Stimulated activated CD8-positive, alpha-beta memory T cell treated with anti-CD3 and anti-CD28 coated beads, Interleukin-15, amount 100 ng/mL, for 1 hour (primary cell): ENCODE data around the gene USP51.
"Not testable (repeated sequence)": the region's sequence is repeated elsewhere in the genome, so short reads cannot be mapped to it uniquely, and the experiment has no call there.

Experiments used
- DNase-seq: peaks from one replicate; pipeline ENCODE4 v3.0.0-alpha.2; 2020; ENCODE audit warnings: low read depth

USP51 gene

DNA sequence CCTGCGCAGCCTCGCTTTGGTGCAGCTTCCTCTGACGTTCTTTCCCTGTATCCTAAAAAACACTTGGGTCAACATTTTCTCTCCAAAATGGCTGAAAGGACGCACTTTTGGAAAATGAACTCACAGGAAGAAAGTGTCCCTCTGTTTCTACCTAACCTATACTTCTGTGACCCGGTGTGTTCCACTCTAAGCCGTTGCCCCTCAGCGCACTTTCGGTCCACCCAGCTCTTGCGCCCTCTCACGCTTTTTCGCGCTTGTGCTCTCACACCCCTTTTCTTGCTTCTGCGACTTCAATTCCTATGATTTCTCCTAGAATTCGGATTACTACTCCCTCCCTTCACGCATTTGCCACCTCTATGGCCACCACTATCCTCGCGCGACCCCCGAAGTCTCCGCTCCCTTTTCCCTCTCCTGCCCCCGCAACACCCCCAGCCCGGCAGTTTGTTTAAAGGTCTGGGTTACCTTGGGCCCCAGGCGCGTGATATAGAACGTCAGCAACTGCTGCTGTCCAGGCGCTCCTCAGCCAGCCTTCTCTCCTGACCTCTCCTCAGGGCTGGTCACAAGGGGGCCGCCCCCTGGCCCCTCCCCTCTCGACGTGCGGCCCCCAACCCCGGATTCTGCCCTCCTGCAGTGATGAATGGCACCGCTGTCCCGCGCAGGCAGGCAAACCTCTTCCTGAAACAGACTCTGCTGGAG, at the start of gene USP51:
USP51 (minus strand) TSS at position 535 of the 696 bp plus-strand sequence. CDS start 909 bp downstream, outside the sequence.
- DNase-seq, result no peak

DNA sequence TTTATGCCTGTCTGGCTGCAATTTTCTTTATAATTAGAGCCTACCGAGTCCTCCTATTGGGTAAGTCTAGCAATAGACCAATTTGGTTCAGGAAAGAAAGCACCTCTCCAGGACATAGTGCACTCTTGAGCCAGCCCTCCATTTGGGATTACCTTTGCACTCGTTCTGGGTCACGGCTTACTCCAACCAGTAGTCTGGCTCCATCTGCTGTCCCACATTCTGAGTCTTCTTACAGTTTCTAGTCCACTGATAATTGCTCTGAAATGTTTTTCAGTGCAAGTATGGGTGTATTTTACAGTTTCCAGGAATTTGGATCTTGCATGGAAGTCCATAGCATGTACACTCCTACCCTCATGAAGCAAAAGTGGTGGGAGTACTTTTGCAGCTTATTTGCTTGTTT, 34.8 kb upstream of the USP51 start:
- no peak for DNase-seq

DNA sequence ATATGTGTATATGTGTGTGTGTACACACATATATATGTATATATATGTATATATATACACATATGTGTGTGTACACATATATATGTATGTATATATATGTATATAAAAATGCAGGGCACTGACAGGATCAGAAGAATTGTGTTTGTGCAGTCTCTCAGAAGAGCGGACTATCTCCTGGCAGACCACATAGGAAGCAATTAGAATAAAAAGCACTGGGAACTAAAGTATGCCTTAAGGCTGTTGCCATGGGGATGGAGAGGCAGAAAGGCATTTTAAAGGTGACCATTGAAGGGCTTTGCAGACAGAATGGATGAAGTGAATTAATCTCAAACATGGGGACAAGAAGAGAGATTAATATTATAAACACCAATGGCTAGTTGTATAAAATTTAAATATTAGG, 33.7 kb upstream of the USP51 start:
- DNase-seq, result no peak

DNA sequence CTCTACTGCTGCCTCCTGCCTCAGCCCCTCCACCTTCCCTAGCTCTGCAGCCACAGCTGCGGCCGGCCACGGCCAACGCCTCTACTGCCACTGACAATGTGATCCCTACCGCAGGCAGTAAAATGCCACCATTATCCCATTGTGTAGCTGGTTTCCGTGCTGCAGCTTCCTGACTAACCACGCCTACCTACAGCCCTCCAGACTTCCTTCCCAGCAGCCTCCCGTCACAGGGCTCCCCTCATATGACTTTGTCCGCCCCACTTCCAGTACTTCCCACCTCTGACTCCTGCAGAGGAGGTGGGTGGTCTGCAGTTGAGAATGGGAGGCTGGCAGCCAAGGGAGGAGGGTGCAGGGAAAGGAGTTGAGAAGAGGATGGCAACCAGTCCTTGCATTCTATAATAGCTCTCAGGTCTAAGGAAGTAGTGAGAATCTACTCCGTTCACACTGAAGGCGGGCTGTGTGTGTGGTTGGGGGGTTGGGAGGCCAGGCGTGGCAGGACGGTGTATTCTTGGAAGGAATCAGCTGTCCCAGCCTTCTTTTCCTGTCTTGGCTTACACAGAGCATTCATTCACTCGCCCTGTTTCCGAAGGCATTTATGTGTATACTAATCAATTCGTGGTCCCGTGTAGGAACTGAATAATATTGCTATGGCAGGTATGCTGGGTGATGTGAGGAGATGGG, 33.1 kb upstream of the USP51 start:
- DNase-seq, result no peak

DNA sequence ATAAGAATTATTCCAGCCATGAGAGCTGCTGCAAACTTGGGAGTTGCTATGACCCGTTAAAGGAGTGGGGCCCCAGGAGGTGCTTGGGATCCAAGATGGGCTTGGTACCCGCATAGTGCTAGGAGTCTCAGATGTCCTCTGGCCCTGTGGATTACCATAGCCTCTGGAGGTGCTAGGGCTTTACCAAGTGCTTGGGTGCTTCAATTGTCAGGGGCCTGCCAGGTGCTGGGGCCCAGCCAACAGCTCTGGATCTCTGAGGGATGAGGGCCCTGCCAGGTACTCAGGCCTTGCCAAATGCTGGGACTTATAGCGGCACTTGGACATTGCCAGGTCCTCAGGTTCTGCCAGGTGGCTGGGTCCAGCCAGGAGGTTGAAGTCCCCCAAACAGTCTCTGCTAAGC, 32.0 kb upstream of the USP51 start:
- DNase-seq, result no peak

DNA sequence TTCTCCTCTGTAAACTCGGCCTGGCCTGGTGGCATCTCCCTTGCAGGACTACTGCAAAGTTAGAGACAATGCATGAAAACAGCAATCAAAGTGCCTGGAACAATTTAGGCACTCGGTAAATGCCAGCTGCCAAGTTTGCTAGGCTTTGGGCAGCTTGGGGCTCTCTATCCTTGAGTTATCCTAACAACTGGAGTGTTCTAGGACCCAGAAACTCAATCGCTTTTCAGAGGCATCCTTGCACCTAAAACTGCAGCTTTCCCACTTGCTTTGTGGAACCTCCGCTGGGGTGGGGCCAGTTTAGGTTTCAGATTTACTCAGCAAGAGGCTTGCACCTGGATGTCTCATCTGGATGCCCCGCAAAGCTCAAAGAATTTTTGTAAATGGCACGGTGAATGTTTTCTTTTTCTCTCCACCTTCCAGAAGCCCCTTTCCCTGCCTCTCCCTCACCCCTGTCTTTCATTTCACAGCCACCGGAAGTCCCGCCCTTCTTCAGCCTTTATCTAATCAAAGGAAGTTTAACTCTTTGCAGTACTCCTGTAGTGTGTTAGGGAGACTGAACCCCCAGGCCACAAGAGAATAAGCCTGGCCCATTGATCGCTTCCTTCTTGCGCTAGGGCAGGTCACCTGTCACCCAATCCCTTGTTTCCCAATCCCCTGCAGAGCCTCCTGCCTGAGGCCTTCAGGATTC, 27.3 kb upstream of the USP51 start:
- DNase-seq, result not testable (repeated sequence)

DNA sequence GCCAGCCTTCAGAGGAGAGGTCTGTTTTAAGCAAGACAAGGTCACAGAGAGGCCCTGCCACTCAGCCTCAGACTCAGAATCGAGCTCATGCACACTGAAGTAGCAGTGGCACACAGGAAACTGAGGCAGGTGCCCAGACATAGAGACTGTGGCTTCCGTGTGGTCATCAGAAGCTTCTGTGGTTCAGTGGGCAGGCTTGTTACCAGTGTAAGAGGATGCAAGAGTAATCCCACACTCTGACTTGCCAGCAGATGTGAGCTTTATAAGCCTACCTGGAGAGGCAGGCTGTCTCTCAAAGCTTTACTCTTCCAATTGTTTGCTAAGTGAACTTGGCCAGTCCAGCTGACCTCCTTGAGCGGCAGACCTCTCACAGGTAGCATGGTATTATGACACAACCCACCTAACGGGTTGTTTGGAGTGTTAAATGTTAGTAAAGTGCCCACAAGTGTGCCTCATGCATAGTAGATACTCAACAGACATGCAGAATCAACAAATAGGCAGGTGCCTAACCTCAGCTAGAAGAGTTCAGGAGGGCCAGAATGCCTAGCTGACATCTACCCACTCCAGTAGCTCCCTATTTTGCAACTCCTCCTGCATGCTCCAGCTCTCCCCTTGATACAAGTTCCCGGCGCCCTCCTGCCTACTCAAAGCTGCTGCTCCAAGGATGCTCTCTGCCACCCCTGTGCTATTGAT, 23.5 kb upstream of the USP51 start:
- not testable (repeated sequence) for DNase-seq

DNA sequence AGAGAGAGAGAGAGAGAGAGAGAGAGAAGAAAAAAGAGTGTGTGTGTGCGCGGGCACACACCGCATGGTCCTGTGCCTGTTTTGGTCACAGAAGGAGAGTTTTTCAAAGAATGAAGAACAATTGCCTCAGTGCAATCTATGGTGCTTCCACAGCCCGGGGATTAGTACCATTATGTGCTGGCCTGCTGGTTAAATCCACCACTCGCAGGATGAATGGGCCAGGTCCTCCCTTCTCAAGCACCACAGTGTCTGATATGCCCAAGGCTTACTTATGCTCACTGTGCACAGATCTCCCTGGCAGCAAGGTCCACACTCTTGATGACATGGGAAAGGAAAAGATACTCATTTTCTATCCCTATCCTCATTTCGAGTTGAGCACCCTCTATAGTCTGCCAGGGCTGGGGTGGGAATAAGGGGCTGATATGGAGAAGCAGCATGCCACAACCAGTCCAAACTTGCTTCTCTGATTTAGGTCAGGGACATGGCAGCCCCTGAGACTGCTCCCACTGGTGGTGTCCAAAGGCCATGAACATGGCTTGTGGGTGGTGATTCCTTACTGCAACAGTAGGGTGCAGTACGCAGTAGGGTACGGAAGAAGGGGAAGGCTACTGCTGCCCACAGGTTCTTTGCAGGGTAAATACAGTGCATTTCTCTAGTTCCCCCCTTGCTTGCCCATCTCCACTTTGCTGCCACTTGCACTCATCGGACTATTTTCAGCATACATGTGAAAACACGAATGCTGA, 18.9 kb upstream of the USP51 start:
- not testable (repeated sequence) for DNase-seq

DNA sequence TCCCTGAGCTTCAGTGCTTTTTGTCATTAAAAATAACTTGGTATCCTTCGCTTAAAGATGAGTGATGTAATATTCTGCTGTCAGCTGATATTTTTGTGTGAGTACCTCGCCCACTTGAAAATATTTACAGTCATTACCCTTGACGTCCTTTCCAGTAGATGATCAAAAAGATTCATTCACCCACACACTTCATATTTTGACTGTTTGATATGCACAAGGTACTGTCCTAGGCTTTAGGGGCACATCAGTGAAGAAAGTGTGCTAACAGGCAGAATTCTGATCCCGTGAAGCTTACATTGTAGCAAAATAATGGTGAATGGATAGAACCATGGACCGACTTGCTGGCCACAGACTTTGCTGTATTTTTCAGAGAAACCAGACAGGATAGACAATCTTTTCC, 18.1 kb upstream of the USP51 start:
- DNase-seq, result not testable (repeated sequence)

DNA sequence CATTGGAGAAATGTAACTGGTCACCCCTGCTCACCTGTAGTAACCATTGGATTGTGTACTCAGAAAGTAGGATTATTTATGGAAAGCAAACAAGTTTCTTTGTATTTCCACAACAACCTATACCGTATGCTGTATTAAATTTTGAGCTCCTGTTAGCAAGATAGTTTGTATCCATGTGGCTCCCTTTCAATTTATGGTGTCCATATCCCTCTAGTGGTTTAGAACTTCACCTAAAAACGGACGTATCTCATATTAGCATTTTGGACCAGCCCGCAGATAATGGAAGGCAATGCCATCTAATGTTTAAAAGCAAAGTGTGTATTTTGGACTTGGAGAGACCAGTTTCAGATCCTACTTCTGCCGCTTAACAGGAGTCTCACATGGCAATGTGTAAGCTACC, 17.4 kb upstream of the USP51 start:
- DNase-seq, result not testable (repeated sequence)

DNA sequence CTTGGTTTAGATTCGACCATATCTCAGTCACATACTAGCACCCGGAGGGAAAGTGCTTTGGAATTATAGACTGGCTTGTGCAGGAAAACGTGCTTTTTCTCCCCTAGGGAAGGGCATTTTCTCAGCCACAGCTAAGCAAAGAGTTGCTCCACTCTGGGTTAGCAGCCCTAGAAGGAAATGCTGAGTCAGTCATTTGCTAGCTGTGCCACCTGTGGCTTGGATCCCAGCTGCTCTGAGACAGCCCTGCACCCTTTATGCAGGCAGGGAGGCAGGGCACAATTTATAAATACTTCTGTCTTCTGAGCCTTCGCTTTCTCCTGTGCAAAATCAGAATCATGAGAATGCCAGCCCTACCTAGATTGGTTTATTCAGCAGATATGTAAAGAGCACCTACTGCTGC, 1.3 kb upstream of the USP51 start:
- no peak for DNase-seq

DNA sequence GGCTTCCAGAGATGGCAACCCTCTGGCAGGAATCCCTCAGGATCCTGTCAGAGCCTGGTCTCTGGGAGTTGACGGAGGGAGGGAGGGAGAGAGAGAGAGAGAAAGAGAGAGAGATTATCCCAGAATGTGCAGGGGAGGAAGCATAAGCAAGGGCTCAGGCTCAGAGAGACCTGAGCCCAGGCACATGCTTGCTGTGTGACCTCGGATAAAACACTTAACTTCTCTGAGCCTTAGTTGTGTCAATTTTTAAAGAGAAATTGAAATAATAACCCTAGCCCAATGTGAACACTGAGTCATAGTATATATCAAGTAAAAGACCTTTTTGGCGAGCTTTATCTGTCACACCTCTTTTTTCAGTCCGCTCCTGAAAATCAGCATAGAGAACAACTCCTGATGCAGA, 473 bp upstream of the USP51 start:
- no peak for DNase-seq

DNA sequence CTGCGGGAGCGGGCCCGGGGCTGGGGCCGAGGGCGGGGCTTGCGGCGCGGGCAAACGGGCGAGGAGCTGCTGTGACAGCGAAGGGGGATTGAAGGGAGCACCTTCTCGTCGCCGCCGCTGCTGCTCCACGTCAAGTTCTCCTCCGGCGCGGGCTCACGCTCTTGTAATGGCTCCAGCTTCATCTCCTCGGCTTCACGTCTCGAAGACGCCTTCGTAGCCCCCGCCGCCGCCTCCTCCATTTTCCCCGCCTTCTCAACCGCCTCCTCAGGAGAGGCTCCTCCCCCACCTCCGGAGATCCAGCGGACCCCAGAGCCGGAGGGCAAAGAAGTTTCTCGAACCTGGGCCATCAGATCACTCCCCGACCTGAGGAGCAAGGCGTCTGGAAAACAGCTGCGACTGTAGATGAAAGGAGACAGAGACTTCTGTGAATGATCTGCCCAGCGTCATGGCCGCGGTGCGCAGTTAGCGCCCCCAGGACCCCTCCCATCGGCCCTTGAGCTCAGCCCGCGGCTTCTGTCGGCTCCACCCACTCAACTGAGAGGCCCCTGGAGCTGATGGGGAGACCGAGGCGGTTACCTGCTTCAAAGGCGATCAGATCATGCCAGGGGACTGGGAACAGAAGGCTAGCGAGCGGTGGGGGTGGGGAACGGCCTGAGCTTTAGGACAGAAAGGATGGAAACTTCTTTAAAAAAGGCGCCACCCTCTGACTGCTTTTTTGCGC, 895 bp downstream of the USP51 start:
- peak; percentile 46 for DNase-seq

DNA sequence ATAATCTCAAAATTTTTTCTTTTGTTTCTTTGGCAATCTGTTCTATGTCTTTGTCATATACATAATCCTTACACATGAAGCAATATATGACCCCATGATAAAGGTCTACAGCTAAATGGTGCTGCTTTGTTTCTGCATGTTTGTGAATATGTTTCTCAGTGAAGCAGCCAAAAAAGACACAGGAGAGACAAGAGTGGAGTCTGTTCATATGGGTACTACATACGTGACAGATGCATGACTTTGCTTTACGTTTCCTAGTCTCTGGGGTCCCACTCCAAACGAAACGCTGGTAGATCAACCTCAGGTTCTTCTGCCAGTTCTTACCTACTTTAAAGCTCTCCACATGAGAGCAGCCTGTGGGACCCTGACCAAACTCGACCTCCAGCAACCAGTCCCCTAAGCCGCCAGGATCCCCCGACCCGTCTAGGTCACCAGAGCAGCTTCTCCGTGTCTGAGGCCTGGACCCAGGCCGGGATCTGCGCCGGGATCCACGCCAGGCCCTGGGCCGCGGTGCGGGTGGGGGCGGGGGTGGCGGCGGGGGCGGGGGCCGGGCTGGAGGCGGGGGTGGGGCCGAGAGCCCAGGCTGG, 1.5 kb downstream of the USP51 start:
- DNase-seq, result no peak

DNA sequence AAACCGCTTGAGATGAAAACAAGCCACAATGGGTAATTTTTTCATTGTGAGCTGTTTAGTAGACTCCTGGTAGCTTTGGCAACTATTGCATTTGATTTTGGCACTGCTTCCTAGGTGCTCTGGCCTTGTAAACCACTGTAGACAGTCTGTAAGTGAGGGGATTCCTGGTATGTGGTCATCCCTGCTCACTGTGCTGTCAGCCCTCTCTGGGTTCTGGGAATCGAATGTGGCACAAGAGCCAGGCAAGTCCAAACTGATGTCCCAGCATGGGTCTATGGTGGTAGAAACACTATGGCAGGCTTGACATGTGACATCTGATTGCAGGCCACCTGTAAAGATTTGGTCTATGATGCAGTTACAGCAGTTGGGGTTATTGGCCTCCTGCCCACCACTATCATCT, 2.5 kb downstream of the USP51 start:
- no peak for DNase-seq

DNA sequence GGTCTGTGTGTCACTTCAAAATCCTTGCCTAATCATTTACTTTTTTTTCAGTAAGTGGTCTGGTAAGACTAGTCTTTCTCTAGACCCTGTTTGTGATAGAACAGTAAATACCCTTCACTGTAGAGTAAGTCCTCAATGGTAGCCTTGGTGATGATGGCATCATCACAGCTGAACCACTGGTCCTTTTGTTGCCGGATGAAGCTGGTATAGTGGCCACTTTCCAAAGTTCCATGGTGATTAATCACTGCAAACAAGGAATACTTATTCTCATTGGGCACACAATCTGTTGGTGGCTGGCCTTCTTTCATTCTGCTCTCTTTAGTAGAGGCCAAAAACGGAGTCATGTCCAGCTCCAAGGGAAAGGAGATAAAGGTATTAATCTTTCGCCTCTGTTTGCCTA, 2.9 kb downstream of the USP51 start:
- no peak for DNase-seq

DNA sequence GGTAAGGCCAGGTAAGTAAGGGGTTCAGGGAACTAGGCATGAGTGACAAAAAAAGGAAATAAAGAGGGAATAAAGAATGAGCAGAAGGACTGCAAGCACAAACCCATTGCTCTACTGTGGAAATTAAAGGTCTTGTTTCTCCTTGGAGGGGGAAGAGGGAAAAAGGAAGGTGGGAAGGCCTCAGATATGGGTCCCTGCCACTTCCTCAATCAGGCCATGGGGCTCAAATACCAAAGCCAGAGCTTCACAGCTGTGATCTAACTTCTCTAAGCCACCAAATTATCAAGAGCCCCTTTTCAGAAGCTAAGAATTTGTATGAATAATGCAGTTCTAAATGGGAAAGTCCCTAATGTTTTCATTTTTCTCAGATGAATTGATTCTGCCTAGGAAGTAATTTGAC, 4.7 kb downstream of the USP51 start:
- DNase-seq, result no peak

DNA sequence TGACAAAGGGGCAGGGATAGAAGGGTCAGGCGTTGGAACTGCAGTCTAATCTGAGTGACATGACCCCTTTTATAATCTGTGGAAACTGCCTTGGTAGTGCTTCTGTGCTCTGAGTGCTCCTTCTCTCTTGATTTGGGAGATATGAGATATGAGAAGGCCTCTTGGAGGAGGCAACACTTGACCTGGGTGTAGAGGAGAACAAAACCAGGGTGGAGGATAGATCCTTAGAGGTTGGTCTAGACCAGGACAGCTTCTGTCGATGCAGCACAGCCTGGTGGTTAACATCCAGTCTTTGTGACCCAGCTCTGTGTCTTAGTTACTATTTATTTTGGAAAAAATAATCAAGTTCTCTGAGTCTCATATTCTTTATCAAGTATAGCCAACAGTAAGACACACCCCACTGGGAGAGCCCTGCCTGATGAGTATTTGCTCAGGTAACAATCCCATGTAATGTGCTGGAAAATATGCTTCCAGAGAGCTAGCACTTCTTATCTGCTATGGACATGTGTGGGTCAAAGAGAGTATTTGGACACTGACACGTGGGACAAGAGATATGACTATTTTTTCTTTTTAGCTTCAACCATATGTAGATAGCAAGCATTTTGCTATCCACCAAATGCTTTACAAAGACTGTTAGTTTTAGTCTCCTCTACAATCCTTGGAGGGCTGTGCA, 9.1 kb downstream of the USP51 start:
- DNase-seq, result no peak

DNA sequence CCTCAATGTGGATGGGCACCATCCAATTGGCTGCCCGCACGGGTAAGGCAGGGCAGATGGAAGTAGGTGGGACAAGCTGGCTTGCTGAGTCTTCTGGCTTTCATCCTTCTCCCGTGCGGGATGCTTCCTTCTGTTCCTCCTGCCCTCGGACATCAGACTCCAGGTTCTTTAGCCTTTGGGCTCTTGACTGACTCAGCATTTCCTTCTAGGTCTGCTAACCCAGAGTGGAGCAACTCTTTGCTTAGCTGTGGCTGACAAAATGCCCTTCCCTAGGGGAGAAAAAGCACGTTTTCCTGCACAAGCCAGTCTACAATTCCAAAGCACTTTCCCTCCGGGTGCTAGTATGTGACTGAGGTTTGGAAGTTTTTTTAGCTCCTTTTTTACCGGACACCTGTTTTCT, 9.7 kb downstream of the USP51 start:
- DNase-seq, result not testable (repeated sequence)

DNA sequence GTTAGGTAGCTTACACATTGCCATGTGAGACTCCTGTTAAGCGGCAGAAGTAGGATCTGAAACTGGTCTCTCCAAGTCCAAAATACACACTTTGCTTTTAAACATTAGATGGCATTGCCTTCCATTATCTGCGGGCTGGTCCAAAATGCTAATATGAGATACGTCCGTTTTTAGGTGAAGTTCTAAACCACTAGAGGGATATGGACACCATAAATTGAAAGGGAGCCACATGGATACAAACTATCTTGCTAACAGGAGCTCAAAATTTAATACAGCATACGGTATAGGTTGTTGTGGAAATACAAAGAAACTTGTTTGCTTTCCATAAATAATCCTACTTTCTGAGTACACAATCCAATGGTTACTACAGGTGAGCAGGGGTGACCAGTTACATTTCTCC, 23.9 kb downstream of the USP51 start:
- DNase-seq, result not testable (repeated sequence)
